ENCODE results near the gene GRIK2. TPM values are rescaled to one million over a fixed set of nuclear protein-coding genes. Genes with fewer than 3 reads are reported as not detected.
A peak's percentile ranks its signal among the peaks of the same experiment; 100 is the strongest.

Gene GRIK2
- polyA plus RNA-seq, 1 experiment = 12.8 TPM

DNA sequence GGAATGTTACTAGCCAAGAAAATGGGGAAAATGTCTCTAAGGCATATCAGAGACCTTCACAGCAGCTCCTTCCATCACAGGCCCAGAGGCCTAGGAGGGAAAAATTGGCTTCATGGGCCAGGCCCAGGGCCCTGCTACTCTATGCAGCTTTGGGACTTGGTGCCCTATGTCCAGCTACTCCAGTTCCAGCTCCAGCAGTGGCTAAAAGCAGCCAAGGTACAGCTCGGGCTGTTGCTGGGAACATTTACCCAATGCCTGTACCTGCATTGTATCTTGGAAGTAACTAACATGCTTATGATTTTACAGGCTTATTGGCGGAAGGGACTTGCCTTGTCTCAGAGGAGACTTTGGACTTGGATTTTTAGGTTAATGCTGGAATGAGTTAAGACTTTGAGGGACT is 390.6 kb downstream of the GRIK2 start:
- POLR2A ChIA-PET = no interaction called here
- CTCF ChIA-PET = interaction anchor here (0.7 kb wide), 1 partner anchor 17 kb away, joined by 4 read pairs; no protein-coding TSS in a partner anchor
- no peaks in the 10 kb centered on the region for H3K27me3 ChIP-seq (ENCODE audit: control insufficient read depth, insufficient read depth, low read length)
- no peak overlapping the region for H3K27ac ChIP-seq (ENCODE audit: low read depth, low read length)
- TF ChIP-seq, protein P1, sequence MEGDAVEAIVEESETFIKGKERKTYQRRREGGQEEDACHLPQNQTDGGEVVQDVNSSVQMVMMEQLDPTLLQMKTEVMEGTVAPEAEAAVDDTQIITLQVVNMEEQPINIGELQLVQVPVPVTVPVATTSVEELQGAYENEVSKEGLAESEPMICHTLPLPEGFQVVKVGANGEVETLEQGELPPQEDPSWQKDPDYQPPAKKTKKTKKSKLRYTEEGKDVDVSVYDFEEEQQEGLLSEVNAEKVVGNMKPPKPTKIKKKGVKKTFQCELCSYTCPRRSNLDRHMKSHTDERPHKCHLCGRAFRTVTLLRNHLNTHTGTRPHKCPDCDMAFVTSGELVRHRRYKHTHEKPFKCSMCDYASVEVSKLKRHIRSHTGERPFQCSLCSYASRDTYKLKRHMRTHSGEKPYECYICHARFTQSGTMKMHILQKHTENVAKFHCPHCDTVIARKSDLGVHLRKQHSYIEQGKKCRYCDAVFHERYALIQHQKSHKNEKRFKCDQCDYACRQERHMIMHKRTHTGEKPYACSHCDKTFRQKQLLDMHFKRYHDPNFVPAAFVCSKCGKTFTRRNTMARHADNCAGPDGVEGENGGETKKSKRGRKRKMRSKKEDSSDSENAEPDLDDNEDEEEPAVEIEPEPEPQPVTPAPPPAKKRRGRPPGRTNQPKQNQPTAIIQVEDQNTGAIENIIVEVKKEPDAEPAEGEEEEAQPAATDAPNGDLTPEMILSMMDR (IDR thresholded peaks at IDR 0.05; ENCODE audit: low read depth, low read length) = no peak
- no peaks in the 10 kb centered on the region for H3K9me3 ChIP-seq (ENCODE audit: control insufficient read depth, insufficient read depth, low read length)
- H3K4me3 ChIP-seq (ENCODE audit: low read depth, low read length) = no peak overlapping the region
- no peak for DNase-seq (ENCODE audit: low read depth, low spot score)

GRCh38 chr6:101799531-101799930 is 406.0 kb downstream of the GRIK2 start:
- H3K27me3 ChIP-seq (ENCODE audit: control insufficient read depth, insufficient read depth, low read length) = no peaks in the 10 kb centered on the region
- H3K9me3 ChIP-seq (ENCODE audit: control insufficient read depth, insufficient read depth, low read length) = no peaks in the 10 kb centered on the region
- POLR2A ChIA-PET = no interaction called here
- TF ChIP-seq, protein P1 (IDR thresholded peaks at IDR 0.05; ENCODE audit: low read depth, low read length) = no peak
- no peak for DNase-seq (ENCODE audit: low read depth, low spot score)
- H3K27ac ChIP-seq (ENCODE audit: low read depth, low read length) = no peak overlapping the region
- CTCF ChIA-PET = no interaction called here
- H3K4me3 ChIP-seq (ENCODE audit: low read depth, low read length) = no peak overlapping the region

DNA sequence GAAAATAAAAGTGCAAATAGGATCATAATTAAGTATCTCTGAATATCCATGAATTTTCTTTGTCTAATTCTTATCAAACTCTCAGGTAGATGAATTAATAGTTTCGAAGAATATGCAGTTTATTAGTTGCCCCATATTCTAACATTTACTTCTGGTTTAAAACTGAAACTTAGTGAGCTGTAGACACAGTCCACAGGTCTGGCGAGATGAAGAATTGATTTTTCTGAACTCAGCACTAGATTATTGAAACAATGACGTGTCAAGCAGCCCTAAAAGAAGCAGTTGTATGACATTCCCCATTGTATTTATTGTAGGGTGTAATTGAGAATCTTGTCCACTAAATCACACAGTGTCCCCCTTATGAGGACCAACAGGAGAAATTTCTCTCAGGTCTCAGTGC is 407.1 kb downstream of the GRIK2 start:
- TF ChIP-seq, protein P1 (IDR thresholded peaks at IDR 0.05; ENCODE audit: low read depth, low read length) = no peak
- no peaks in the 10 kb centered on the region for H3K9me3 ChIP-seq (ENCODE audit: control insufficient read depth, insufficient read depth, low read length)
- no peaks in the 10 kb centered on the region for H3K27me3 ChIP-seq (ENCODE audit: control insufficient read depth, insufficient read depth, low read length)
- DNase-seq (ENCODE audit: low read depth, low spot score) = no peak
- H3K27ac ChIP-seq (ENCODE audit: low read depth, low read length) = no peak overlapping the region
- ChIA-PET CTCF (interaction anchor here (0.6 kb wide), 1 partner anchor 17 kb away, joined by 4 read pairs; no protein-coding TSS in a partner anchor), POLR2A (no interaction called here)
- H3K4me3 ChIP-seq (ENCODE audit: low read depth, low read length) = no peak overlapping the region

DNA sequence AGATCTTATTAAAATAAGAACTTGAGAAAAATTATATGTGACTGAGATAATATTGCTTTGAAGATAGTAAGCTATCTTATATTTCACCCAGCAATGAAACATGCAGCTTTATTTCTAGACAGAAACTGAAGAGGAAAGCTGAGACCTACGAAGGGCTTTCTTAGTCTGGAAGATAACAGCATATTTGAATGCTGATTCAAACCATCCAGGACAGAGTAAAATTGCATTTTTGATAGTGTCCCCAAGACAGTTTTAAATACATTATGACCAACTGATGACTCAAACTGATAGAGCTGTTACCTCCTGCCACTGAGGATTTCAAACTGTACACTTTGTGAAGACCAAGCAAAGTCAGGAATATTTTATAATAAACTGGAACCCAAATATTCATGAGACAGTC is 409.6 kb downstream of the GRIK2 start:
- Histone ChIP-seq H3K4me3 (ENCODE audit: low read depth, low read length) (no peak overlapping the region), H3K9me3 (ENCODE audit: control insufficient read depth, insufficient read depth, low read length) (no peaks in the 10 kb centered on the region), H3K27me3 (ENCODE audit: control insufficient read depth, insufficient read depth, low read length) (no peaks in the 10 kb centered on the region), H3K27ac (ENCODE audit: low read depth, low read length) (no peak overlapping the region)
- POLR2A ChIA-PET = no interaction called here
- no peak for DNase-seq (ENCODE audit: low read depth, low spot score)
- CTCF ChIA-PET = no interaction called here
- TF ChIP-seq, protein P1 (IDR thresholded peaks at IDR 0.05; ENCODE audit: low read depth, low read length) = no peak

DNA sequence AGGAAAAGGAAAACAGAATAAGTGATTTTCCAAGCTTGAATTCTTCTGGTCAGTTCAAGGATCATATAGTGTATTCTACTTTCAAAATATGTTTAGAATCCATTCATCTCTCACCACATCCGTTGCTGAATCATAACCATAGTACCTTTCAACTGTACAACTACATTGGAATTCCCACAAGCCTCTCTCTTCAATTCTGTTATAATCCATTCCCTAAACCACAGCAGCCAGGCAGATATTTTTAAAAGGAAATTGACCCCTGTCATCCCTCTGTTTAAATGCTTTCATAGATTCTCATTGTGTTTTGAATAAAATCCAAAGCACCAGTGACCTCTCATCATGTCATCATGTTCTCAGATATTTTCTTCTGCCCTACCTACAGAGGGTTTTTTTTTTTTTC is 412.7 kb downstream of the GRIK2 start:
- no peak overlapping the region for H3K27ac ChIP-seq (ENCODE audit: low read depth, low read length)
- POLR2A ChIA-PET = no interaction called here

More for the DNA sequence above, 412.7 kb downstream of the GRIK2 start:
- no peaks in the 10 kb centered on the region for H3K9me3 ChIP-seq (ENCODE audit: control insufficient read depth, insufficient read depth, low read length)
- CTCF ChIA-PET = interaction anchor here (0.8 kb wide), 1 partner anchor 10 kb away, joined by 3 read pairs; no protein-coding TSS in a partner anchor
- TF ChIP-seq, protein P1 (IDR thresholded peaks at IDR 0.05; ENCODE audit: low read depth, low read length) = no peak
- no peak overlapping the region for H3K4me3 ChIP-seq (ENCODE audit: low read depth, low read length)
- peak; percentile 55 for DNase-seq (ENCODE audit: low read depth, low spot score)
- H3K27me3 ChIP-seq (ENCODE audit: control insufficient read depth, insufficient read depth, low read length) = no peaks in the 10 kb centered on the region
